Nucleus accumbens (tissue), 56 donors: ENCODE data around the gene RNF5.
"Not testable (repeated sequence)": the region's sequence is repeated elsewhere in the genome, so short reads cannot be mapped to it uniquely, and the experiment has no call there.

ENCODE experiments used
- DNase-seq, 56 donors: peaks; one replicate each; lab custom pipeline; 2025; lab: John Stamatoyannopoulos, UW

RNF5 gene

GRCh38 chr6:32174416-32174815, 3.8 kb upstream of the RNF5 start:
- DNase-seq = no peak

GRCh38 chr6:32175322-32175710, 2.9 kb upstream of the RNF5 start:
- no peak for DNase-seq

GRCh38 chr6:32175711-32176475, 2.3 kb upstream of the RNF5 start, which contains the start of gene AGPAT1:
AGPAT1 (minus strand) TSS chr6:32176084; CDS start chr6:32171496, 4,588 bp downstream.
- DNase-seq = peak; percentile 71 to 99 (median 97)

GRCh38 chr6:32176476-32177182, 1.6 kb upstream of the RNF5 start:
- no peak for DNase-seq

- DNase-seq = peak in 17 of 56 donors; percentile 34 to 76 (median 60)
Observed at GRCh38 chr6:32177183-32177787, 920 bp upstream of the RNF5 start.

- peak in 2 of 56 donors; percentile 57 to 63 for DNase-seq
Observed at GRCh38 chr6:32178547-32179440, 589 bp downstream of the RNF5 start.

GRCh38 chr6:32179766-32180405, 1.7 kb downstream of the RNF5 start:
- no peak for DNase-seq

GRCh38 chr6:32181148-32181702, 3.0 kb downstream of the RNF5 start:
- DNase-seq = no peak

GRCh38 chr6:32181915-32182529, 3.8 kb downstream of the RNF5 start:
- no peak for DNase-seq

GRCh38 chr6:32182555-32182981, 4.4 kb downstream of the RNF5 start:
- DNase-seq = no peak

- no peak for DNase-seq
Observed at GRCh38 chr6:32183030-32183429, 4.8 kb downstream of the RNF5 start.

GRCh38 chr6:32183483-32184083, 5.4 kb downstream of the RNF5 start:
- no peak for DNase-seq

GRCh38 chr6:32184084-32184640, 6.0 kb downstream of the RNF5 start, which contains the start of gene AGER:
AGER (minus strand) TSS chr6:32184253; CDS start chr6:32184222, 31 bp downstream.
- DNase-seq = no peak

- DNase-seq = peak in 7 of 56 donors; percentile 15 to 38 (median 20)
Observed at GRCh38 chr6:32185681-32186131, 7.5 kb downstream of the RNF5 start.

GRCh38 chr6:32186151-32186840, 8.1 kb downstream of the RNF5 start:
- not testable (repeated sequence) for DNase-seq

GRCh38 chr6:32187009-32187709, 9.0 kb downstream of the RNF5 start:
- DNase-seq = no peak
